Measurements from ENCODE around the gene MAPK12.
"Not testable (repeated sequence)": the region's sequence is repeated elsewhere in the genome, so short reads cannot be mapped to it uniquely, and the experiment has no call there.

MAPK12 gene

DNA sequence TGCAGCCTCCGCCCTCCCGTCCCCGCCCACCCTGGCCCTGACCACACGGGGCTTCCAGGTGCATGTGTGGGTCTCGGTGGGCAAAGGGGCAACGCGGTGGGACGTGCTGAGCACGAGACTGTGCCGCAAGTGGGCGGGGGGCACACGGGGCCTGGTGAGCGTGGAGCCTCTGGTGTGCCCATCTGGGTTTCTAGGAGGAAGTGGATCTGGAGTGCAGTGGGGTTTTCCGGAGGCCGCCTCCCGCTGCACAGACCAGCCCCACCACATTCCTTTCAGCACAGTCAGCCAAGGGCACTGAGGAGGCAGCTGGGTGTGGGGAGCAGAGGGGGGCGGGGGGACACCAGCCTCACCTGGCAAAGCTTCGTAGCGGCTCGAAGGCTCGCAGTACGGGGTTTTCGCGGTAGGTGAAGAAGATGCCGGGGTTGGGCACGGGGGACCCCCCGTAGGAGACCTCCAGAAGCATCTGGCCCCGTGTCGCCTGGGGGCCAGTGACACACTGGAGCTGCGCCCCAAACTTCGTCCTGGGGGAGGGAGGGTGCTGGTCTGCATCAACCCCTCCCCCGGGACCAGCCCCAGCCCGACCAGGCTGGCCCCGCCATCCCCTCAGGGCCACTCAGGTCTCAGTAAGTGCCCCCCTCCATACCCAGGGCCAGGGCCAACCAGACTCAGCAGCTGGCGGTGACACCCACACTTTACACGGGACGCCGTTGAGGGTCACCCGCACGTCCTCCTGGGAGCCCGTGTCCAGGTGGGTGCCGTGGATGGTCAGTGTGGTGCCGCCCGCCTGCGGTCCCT lies 21.1 kb upstream of the MAPK12 start:
- DNase-seq (ENCODE audit: low read depth, low spot score): peak; percentile 83

DNA sequence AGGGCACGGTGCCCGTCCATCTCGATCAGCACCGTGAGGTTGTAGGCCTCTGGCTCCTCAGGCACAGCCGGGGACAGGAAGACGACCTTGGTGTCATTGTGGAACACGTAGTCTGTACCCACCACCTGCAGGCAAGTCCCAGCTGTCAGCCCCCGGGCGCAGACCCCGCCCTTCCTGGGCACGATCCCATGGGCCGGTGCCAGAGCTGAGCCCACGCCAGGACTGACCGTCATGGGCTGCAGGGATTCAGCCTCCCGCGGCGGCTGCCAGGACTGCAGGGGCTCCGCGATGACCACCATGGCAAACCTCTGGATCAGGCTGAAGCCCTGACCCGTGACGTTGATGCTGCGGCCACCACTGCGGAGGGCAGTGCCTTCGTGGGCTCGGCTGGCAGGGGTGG lies 20.5 kb upstream of the MAPK12 start:
- no peak for DNase-seq (ENCODE audit: low read depth, low spot score)

DNA sequence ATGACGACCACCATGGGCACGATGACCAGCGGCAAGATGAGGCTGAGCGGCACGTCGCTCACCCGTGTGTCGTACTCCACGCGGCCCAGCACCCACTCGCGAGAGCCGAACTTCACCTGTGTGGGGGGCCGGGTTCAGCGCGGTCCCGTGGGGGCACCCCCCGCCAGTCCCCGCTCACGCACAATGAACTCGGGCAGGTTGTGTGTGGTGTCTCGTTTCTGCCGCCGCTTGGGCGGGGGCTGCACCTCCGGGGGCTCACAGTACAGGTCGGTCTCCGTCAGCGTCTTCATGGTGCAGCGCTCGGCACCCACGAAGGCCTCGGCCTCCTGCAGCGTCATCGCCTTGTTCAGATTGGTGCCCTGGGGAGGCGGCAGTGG lies 19.9 kb upstream of the MAPK12 start:
- no peak for DNase-seq (ENCODE audit: low read depth, low spot score)

DNA sequence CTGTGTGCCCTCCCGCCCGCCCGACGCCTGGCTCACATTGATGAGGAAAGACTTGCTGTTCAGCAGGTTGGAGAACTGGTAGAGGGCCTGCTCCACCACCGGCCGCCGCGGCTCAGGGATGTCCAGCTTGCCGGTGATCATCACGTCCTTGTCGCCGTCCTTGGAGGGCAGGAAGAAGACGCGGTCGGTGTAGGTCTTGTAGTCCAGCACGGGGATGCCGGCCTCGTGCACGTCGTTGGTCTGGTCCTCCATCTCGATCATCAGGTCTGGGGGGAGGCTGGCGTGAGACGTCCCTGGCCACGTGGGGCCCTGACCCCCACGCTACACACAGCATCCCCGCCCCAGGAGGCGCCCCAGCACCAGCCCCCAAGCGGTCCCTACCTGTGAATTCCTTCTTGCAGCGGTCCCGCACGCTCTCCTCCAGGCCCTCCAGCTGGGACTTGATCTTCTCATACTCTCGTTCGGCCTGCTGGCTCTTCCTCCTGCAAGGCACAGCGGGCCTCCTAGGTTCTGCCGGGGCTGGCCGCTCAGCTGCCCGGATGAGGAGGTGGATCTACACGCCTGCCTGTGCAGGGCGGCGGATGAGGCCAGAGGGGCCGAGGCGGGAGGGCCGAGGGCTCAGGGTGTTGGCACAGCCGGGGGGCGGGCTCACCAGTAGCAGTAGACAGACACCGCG lies 19.4 kb upstream of the MAPK12 start:
- no peak for DNase-seq (ENCODE audit: low read depth, low spot score)

DNA sequence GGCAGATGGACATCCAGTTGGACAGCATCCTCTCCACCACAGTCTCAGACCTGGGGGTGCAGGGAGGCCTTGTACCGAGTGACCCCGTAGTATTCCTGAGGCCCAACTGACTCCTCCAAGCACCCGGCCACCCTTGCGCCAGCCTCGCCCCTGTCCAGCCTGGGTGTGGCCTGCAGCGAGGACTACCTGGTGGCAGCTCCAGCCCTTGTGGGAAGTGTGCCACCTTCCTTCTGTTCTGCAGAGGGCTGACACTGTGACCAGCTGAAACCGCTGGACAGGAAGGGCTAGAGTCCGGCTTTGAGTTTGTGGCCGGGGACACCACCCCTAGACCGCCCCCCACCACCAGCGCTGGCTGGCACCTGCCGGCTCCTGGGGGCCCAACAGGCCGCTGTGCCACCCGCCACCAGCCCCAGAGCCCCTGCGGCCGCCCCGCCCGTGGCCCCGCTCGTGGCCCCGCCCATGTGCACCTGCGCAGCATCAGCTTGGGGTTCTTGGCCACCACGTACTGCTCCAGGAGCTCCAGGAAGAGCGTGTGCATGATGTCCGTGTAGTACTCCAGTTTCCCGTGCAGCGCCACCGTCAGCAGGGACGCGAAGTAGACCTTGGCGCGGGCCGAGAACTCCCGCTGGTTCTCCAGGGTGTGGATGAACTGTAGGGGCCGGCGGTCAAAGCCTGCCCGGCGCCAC lies 18.7 kb upstream of the MAPK12 start:
- no peak for DNase-seq (ENCODE audit: low read depth, low spot score)

DNA sequence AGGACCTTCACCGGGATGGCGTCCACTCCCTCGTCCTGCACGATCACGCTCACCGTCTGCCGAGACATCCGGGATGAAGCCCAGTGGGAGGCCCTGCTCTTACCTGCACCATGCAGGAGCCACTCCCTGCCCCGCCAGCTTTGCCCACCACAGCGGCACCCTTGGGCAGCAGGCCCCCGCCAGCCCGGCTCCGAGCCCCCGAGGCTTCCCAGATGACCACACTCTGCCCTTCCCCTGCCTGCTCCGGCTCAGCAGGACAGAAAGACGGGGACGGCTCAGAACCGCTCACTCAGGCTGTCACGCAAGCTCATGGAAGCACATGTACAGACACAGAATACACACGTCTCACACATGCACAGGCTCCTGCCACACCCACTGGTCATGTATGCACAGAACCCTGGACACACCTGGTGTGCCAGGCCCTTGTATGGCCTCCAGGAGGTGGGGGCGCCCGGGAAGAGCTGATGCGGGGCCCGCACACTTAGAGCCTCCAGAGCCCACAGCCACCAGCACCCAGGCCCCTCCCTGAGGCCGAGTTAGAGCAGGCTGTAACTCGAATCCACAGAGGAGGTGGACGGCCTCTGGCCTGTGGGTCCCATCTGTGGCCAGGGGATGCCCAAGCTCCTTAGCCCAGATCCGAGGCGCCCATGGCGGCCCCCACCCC lies 17.6 kb upstream of the MAPK12 start:
- DNase-seq (ENCODE audit: low read depth, low spot score): no peak

DNA sequence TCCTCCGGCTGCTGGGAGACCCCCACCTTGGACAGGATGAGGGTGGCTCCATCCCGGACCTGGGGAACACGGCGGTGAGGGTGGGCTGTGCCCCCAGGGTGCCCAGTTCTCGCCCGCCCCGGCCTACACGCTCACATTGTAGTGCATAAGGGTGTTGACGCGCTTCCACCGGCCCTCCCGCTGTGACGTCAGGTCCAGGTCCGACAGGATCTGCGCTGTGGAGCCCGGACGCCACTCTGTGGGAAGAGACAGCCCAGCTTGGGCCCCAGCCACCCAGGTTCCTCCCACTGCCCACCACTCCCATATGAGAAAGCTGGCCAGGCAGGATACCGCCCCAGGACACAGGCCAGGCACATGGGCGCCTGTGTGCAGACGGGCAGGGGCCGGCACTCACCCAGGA lies 17.0 kb upstream of the MAPK12 start:
- DNase-seq (ENCODE audit: low read depth, low spot score): no peak

DNA sequence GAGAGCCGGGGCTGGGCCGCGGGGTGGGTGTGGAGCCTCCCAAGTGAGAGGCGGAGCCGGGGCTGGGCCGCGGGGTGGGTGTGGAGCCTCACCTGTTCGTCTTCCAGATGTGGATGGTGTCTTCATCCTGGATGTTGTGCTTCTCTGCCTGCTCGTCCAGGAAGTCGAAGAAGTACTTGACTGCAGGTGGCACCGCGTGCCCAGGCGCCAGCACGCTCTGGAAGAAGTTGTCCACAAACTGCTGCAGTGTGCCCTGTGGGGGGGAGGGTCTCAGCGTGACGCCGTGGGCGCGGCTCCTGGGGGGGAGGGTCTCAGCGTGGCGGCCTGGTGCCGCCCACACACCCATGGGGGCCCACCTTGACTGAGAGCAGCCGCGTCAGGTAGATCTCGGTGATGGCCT lies 16.3 kb upstream of the MAPK12 start:
- DNase-seq (ENCODE audit: low read depth, low spot score): no peak

DNA sequence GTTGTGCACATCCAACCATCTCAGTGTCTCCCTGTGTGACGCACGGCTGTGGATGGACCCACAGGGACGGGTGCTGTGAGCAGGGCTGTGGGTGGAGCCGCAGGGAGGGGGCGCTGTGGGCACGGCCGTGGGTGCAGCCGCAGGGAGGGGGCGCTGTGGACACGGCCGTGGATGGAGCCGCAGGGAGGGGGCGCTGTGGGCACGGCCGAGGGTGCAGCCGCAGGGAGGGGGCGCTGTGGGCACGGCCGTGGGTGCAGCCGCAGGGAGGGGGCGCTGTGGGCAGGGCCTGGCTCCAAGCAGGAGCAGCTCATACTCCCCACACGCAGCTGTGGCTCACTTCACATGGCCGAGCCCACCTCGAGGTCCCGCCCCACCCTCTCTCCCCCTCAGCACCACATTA lies 14.7 kb upstream of the MAPK12 start:
- peak; percentile 78 for DNase-seq (ENCODE audit: low read depth, low spot score)

DNA sequence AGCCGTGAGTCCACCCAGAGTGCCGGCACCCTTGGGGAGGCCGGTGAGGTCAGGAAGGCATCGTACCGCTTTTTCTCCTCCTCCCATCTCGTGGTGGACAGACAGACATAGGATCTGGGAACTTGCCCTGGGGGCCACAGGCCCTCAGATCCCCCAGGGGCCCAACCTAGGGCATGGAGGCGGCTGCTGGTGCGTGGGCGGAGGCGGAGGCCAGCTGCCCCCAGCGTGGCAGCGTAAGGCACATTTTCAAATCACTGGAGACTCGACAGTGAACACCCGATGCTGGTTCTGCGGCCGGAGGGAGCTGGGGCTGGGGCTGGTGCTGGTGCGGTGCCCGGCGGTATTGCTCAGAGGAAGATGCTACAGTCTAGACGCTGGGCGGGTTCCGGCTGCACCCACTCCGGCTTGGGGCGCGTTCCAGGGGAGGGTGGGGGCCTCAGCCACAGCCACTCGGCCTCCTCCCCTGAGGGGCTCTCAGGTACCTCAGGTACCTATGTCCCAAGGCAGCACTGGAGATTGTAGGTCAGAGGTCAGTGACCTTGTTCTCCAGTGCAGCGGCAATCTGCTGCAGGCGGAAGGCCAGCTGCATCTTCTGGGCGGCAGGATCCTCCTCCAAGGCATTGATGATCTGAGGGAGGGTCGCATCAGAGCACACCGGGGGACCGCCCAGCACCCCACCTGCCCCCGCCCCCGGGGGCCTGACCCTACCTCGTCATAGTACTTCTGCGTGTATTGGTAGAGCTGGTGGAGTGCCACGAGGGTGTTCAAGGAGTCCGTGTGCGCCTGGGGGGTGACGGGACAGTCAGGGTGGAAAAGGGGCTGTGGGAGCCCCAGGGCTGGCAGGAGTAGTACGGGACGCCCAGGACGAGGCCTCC lies 13.9 kb upstream of the MAPK12 start:
- no peak for DNase-seq (ENCODE audit: low read depth, low spot score)

DNA sequence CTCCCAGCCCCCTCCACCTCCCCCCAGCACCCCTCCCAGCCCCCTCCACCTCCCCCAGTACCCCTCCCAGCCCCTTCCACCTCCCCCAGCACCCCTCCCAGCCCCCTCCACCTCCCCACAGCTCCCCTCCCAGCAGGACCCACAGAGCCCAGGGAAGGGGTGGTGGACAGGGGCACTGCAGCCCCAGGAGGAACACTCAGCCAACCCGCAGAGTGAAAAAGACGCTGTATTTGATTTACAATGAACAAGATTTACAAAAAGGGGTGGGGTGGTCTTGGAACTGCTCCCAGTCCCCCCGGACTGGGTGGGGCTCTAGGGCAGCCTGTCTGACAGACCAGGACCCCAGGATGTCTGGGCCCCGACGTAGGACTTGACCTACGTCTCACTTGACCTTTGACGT lies 13.3 kb upstream of the MAPK12 start:
- DNase-seq (ENCODE audit: low read depth, low spot score): no peak

DNA sequence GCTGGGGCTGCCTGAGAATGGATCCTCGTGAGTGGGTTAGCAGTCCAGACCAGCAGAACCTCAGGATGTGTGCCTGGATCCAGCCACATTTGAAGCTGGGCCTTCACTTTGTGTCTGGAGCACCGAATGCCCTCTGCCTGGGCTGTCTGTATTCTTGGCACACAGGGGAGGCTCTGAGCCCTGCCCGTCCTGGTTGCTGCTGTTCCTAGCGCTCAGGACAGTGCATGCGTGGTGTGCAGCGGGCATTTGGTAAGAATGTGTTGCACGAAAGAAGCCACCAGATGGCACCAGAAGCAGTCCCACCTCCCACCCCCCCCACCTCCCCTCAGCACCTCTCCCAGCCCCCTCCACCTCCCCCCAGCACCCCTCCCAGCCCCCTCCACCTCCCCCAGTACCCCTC lies 12.8 kb upstream of the MAPK12 start:
- DNase-seq (ENCODE audit: low read depth, low spot score): peak; percentile 74

DNA sequence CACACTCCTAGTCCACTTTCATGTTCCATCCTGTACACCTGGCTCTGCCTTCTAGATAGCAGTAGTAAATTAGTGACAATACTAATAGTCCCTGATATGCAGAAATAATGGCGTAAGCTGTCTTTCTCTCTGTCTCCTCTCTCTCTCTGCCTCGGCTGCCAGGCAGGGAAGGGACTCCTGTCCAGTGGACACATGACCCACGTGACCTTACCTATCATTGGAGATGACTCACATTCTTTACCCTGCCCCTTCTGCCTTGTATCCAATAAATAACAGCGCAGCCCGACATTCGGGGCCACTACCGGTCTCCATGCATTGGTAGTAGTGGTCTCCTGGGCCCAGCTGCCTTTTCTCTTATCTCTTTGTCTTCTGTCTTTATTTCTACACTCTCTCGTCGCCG lies 12.3 kb upstream of the MAPK12 start:
- not testable (repeated sequence) for DNase-seq (ENCODE audit: low read depth, low spot score)

DNA sequence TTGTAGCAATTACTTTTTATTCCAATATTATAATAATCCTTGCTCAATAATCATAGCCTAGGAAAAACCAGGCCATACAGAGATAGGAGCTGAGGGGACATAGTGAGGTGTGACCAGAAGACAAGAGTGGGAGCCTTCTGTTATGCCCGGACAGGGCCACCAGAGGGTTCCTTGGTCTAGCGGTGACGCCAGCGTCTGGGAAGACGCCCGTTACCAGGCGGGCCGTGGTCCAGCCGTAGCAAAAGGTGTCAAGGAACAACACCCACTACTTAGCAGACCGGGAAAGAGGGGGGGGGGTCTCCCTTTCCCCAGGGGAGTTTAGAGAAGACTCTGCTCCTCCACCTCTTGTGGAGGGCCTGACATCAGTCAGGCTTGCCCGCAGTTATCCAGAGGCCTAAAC lies 11.9 kb upstream of the MAPK12 start:
- not testable (repeated sequence) for DNase-seq (ENCODE audit: low read depth, low spot score)

DNA sequence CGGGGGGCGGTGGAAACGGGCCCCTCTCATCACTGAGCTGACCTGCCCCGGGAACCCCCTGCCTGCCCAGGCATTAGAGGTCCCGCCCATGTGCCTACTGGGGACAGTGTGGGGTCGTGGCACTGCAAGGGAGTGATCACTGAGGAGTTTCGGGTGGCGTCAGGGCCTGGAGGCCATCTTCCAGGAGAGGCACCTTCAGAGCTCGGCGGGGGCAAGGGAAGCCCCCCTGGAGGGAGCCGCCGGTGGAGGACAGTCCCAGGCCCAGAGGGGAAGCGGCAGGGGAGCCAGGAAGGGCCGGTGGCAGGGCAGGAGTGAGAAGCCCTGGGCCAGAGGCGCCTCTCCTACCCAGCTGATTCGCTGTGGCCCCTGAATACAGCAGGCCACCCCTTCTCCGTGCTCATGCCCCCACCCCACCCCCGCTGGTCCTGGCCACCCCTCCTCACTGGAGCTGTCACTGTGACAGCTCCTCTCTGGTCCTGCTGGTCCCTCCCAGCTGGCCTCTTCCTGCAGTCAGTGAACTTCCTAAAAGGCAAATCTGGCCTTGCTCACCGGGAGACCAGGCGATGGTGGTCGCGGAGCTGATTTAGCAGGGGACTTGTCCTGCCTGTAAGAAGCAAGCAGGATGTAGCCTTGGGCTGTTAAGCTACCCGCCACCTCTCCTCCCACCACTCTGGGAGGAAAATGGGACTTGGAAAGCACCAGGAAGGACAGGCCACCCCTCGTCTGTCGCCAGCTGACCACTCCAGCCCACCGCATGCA lies 10.7 kb upstream of the MAPK12 start:
- no peak for DNase-seq (ENCODE audit: low read depth, low spot score)

DNA sequence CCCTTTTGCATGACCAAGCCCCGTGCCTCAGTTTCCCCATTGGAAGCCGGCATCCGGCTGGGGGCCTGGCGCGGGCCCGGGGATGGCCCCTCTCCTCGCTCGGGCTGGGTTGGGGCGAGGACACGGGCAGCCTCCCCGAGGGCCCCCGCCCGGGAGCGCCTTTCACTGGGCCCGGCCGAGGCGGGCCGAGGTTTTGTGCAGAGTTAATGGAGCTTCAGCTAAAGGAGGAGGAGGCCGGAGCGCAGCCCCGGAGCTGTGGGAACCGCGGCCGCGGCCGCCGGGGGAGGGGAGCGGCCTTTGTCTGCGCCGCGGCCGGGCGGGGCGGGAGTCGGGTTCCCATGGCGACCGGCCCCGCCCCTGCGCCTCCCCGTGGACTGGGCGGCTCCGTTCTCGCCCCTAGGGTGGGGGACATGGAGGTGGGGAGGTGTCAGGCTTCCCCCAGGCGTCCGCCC lies 10.1 kb upstream of the MAPK12 start:
- peak; percentile 88 for DNase-seq (ENCODE audit: low read depth, low spot score)

DNA sequence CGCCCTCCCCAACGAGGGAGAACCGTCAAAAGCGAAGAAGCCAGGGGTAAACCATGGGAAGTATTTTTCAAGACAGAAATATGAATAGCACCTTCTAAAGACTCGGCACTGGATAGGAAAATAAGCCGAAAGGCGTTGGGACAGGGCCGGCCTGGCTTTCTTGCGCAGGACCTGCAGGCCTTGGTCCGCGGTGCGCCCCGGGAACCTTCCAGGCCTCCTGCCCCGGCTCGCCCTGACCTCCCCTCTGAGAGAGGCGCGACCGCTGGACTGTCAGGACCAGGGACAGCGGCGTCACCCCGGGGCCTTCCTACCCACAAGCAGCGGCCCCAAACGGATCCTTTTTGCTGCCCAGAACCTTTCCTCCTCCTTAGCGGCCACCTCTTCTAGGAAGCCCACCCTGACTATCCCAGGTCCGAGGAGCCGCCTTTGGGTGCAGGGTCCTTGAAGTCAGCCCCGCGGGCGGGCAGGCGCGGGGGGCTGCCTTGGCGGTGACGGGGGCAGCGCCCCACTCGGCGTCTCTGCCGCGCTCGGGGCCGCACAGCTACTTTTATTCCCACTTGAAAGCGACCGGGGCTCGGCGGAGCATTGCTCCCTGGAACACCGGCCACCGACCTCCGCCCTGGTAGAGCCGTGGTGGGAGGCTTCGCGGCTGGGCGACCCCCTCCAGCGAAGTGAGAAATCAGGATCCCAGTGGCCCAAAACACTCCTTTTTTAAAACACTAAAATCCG lies 9.3 kb upstream of the MAPK12 start:
- DNase-seq (ENCODE audit: low read depth, low spot score): peak; percentile 88

DNA sequence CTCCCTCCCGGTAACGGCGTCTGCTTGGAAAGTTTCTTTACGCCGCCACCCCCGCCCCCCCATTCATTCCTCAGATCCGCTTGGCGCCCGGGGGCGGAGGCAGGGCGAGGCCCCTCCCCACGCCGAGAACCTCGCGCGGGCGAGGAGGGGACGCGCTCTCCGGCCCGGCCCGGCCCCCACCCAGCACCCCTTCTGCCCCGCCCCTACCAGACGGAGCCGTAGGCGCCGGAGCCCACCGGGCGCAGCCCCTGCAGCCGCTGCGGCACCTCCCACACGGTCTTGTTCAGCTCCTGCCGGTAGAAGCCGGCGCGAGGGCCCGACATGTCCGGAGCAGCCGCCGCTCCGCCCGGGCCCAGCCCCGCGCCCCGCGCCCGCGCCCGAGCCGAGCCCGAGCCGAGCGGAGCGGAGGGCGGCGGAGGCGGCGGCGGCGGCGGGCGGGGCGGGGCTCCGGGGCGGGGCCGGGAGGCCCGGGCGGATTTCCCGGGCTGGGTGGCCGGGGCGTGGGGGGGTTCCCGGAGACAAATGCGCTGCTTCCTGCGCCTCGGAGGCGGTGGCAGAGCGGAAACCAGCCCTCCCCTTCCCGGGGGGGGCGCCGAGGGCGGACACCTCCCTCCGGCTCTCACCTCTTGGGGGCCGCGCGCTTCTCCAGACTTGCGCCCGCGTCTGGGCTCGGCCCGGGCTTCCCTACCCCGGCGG lies 8.6 kb upstream of the MAPK12 start, which contains the start of gene MAPK11:
MAPK11 (minus strand) TSS at position 411 of the 696 bp plus-strand sequence; CDS start at position 323, 88 bp downstream.
- DNase-seq (ENCODE audit: low read depth, low spot score): peak; percentile 88

DNA sequence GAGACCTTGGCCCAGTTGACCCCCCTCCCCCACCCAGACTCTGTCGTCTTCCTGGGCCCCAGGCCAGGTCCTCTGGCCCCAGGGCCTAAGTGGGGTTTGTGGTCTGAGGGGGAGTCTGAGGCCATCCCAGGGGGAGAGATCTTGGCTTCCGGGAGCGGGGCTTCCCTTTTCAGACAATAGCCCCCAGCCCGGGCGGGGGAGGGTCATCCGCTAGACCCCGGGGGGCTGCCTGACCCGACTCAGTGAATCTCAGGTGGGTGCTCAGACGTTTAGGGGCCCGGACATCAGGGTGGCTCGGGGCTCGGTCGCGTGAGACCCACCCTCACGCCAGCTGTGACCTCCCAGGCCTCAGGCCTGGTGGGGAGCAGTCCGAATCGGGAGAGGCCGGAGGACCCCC lies 8.1 kb upstream of the MAPK12 start:
- DNase-seq (ENCODE audit: low read depth, low spot score): peak; percentile 34
